CD4-positive, alpha-beta T cell treated with Interleukin-4 for 1 hour (primary cell): ENCODE results near the gene MEGF6.
A peak's percentile ranks its signal among the peaks of the same experiment; 100 is the strongest.

Experiments used
- DNase-seq, 2 donors: peaks; one replicate each; pipeline ENCODE4 v3.0.0-alpha.2; 2020 to 2022

The MEGF6 gene

GRCh38 chr1:3609016-3609768 lies 2.1 kb downstream of the MEGF6 start:
- no peak for DNase-seq

- DNase-seq, result no peak
Measured at GRCh38 chr1:3608154-3608553, 3.2 kb downstream of the MEGF6 start.

GRCh38 chr1:3607703-3608065 lies 3.6 kb downstream of the MEGF6 start:
- DNase-seq, result no peak

- DNase-seq, result no peak
Measured at GRCh38 chr1:3606779-3607702, 4.3 kb downstream of the MEGF6 start.

- DNase-seq, result no peak
Measured at GRCh38 chr1:3604997-3605823, 6.1 kb downstream of the MEGF6 start.

- no peak for DNase-seq
Measured at GRCh38 chr1:3604468-3604974, 6.8 kb downstream of the MEGF6 start.

- no peak for DNase-seq
Measured at GRCh38 chr1:3603571-3604467, 7.5 kb downstream of the MEGF6 start.

- no peak for DNase-seq
Measured at GRCh38 chr1:3603156-3603555, 8.2 kb downstream of the MEGF6 start.

GRCh38 chr1:3602375-3602774 lies 8.9 kb downstream of the MEGF6 start:
- DNase-seq, result no peak

GRCh38 chr1:3601743-3602142 lies 9.6 kb downstream of the MEGF6 start:
- DNase-seq, result no peak

GRCh38 chr1:3600354-3600753 lies 11.0 kb downstream of the MEGF6 start:
- DNase-seq, result no peak

- DNase-seq, result no peak
Measured at GRCh38 chr1:3599816-3600215, 11.5 kb downstream of the MEGF6 start.

GRCh38 chr1:3599286-3599811 lies 12.0 kb downstream of the MEGF6 start:
- DNase-seq, result no peak

GRCh38 chr1:3598522-3599285 lies 12.6 kb downstream of the MEGF6 start:
- DNase-seq, result no peak

GRCh38 chr1:3598051-3598491 lies 13.2 kb downstream of the MEGF6 start:
- no peak for DNase-seq

- DNase-seq, result peak; percentile 20 to 38
Measured at GRCh38 chr1:3597599-3597964, 13.7 kb downstream of the MEGF6 start.

- DNase-seq, result no peak
Measured at GRCh38 chr1:3596663-3597598, 14.4 kb downstream of the MEGF6 start.

- no peak for DNase-seq
Measured at GRCh38 chr1:3595949-3596348, 15.4 kb downstream of the MEGF6 start.

GRCh38 chr1:3594706-3595377 lies 16.5 kb downstream of the MEGF6 start:
- DNase-seq, result no peak
